HFFc6 (cell line): Measurements from ENCODE around the gene KRT71. TPM values are rescaled to one million over a fixed set of nuclear protein-coding genes. Genes with fewer than 3 reads are reported as not detected.

ENCODE experiments used
- DNase-seq: peaks from one replicate; pipeline ENCODE4 v3.0.0-alpha.2; 2018
- H3K27ac Mint-ChIP-seq: 2 replicates; pipeline ENCODE4 v1.8.0; 2020; ENCODE audit warnings: mild to moderate bottlenecking, mixed read lengths
- H3K27me3 Mint-ChIP-seq: 2 replicates; pipeline ENCODE4 v1.8.0; 2021; ENCODE audit warnings: mild to moderate bottlenecking, moderate library complexity, mixed read lengths; ENCODE audit not compliant: insufficient read depth
- H3K36me3 Mint-ChIP-seq: 2 replicates; pipeline ENCODE4 v1.8.0; 2021; ENCODE audit warnings: low read depth, mixed read lengths
- H3K4me1 Mint-ChIP-seq: 2 replicates; pipeline ENCODE4 v1.8.0; 2020; ENCODE audit warnings: low read depth, mixed read lengths
- H3K4me3 Mint-ChIP-seq: 2 replicates; pipeline ENCODE4 v1.8.0; 2020; ENCODE audit warnings: mild to moderate bottlenecking, moderate library complexity, mixed read lengths
- H3K9me3 Mint-ChIP-seq: 2 replicates; pipeline ENCODE4 v1.8.0; 2020; ENCODE audit warnings: mild to moderate bottlenecking, mixed read lengths
- CTCF ChIP-seq: fragments of 200-600 bp; sonication (generic); IDR thresholded peaks from 2 replicates; pipeline ENCODE4 v1.5.0; 2021; ENCODE audit warnings: antibody characterized with exemption, mild to moderate bottlenecking
- total RNA-seq, 6 experiments: library from RNA; stranded (reverse); fragmentation: NEBNext Ultra II Directional; extraction: Animal tissue kit (Norgen Biotek cat#: 25700); gene quantifications; 2 replicates in 1 of 6; 3 replicates in 5 of 6; pipeline ENCODE4 v1.2.3, GENCODE V29; 2021

Gene KRT71
- total RNA-seq, 6 experiments from 2014 or later = not detected

DNA sequence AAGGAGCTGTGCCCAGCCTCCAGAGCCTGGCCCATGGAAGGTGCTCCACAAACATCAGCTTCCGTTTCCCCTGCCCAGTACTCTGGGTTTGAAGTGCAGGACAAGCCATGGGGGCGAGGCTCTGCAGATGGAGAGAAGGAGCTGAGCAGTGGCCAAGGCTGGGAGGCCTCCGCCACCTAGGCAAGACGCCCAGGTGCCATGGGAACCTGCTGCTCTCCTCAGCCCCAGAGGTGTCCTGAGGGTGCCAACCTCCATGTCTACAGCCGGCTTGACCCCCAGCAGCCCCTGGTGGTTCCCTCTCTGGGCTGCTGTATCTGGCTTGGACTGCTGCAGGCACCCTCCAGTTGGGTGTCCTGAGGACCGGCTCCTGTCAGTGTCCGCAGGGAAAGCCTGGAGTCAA lies 12.4 kb downstream of the KRT71 start:
- Mint-ChIP-seq H3K27ac (no peak overlapping the region), H3K9me3 (no peaks in the 10 kb centered on the region), H3K4me3 (no peak overlapping the region), H3K4me1 (peaks cover 14% of the 10 kb centered on the region), H3K36me3 (no peaks in the 10 kb centered on the region), H3K27me3 (peaks cover 26% of the 10 kb centered on the region)
- TF ChIP-seq CTCF = no peak
- no peak for DNase-seq

- no peak for DNase-seq
- no peak overlapping the region for H3K27ac Mint-ChIP-seq
- peaks cover 14% of the 10 kb centered on the region for H3K4me1 Mint-ChIP-seq
- no peak for TF ChIP-seq CTCF
- no peaks in the 10 kb centered on the region for H3K9me3 Mint-ChIP-seq
- no peak overlapping the region for H3K4me3 Mint-ChIP-seq
- peaks cover 26% of the 10 kb centered on the region for H3K27me3 Mint-ChIP-seq
- no peaks in the 10 kb centered on the region for H3K36me3 Mint-ChIP-seq
These were observed 13.1 kb downstream of the KRT71 start for GRCh38 chr12:52539821-52540173.

DNA sequence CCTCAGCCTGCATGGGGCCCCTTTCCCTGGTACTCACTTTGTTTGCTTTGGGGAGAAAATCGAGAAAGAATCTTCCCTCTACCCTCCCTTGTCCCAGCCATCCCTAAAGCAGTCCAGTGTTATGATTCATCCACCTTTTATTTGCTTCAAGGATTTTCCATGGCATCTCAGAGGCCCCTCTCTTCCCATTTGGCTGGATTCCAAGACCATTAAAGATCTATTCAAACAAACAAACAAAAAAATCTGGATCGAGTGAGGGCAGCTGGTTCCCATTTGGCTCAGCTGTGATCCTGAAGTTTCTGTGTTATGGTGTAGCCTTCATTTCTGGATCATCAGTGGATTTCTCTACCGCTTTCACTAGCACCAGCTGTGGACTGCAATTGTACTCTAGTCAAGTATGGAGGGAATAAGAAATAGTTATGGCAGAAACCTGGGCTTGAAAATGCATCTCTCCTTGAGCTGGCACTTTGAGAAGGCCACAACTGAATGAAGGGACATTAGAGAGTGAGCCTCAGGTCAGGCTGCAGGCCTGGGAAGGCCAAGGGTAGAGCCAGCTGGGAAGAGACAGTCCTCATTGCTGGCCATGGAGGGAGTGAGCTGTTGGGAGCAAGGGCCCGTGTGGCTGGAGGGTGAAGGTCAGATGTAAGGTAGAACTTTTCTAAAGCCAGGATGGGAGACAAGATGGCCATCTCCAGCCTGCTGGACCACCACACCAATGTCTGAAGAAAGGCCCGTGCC lies 13.7 kb downstream of the KRT71 start:
- Mint-ChIP-seq H3K9me3 (no peaks in the 10 kb centered on the region), H3K4me3 (no peak overlapping the region), H3K4me1 (peaks cover 14% of the 10 kb centered on the region), H3K27ac (no peak overlapping the region), H3K36me3 (no peaks in the 10 kb centered on the region), H3K27me3 (peaks cover 28% of the 10 kb centered on the region)
- peak; percentile 80 for DNase-seq
- no peak for TF ChIP-seq CTCF

GRCh38 chr12:52537101-52537500 lies 15.8 kb downstream of the KRT71 start:
- Mint-ChIP-seq H3K4me3 (no peak overlapping the region), H3K4me1 (peaks cover 14% of the 10 kb centered on the region), H3K9me3 (no peaks in the 10 kb centered on the region), H3K36me3 (no peaks in the 10 kb centered on the region), H3K27me3 (peaks cover 28% of the 10 kb centered on the region), H3K27ac (no peak overlapping the region)
- no peak for TF ChIP-seq CTCF
- no peak for DNase-seq

GRCh38 chr12:52535574-52535973 lies 17.4 kb downstream of the KRT71 start:
- no peak for DNase-seq
- no peak for TF ChIP-seq CTCF
- Mint-ChIP-seq H3K27me3 (peaks cover 37% of the 10 kb centered on the region), H3K4me3 (no peak overlapping the region), H3K36me3 (no peaks in the 10 kb centered on the region), H3K9me3 (no peaks in the 10 kb centered on the region), H3K27ac (no peak overlapping the region), H3K4me1 (peaks cover 14% of the 10 kb centered on the region)
